SK-N-SH treated with all-trans-retinoic acid at 6 μM for 48 hours (cell line): ENCODE results near the gene RHBDL1.

Source experiments
- ATAC-seq: fragments of 200-7000 bp; cut with Tn5 transposase; 3 replicates; pipeline ENCODE4 v1.9.1; 2020; ENCODE audit warnings: mild to moderate bottlenecking, moderate library complexity
- BACH2 ChIP-seq: fragments of 250-450 bp; sonication (Bioruptor Pico); IDR thresholded peaks from 2 replicates; pipeline ENCODE4 v1.9.0; 2021; ENCODE audit warnings: mild to moderate bottlenecking, borderline replicate concordance
- CSDC2 ChIP-seq: fragments of 250-450 bp; sonication (Bioruptor Pico); IDR thresholded peaks from 2 replicates; pipeline ENCODE4 v1.5.0; 2020; ENCODE audit warnings: mild to moderate bottlenecking, moderate library complexity
- GLIS3 ChIP-seq: fragments of 250-450 bp; sonication (Bioruptor Pico); IDR thresholded peaks from 2 replicates; pipeline ENCODE4 v1.5.0; 2020; ENCODE audit warnings: mild to moderate bottlenecking, moderate library complexity
- ISL1 ChIP-seq: fragments of 250-450 bp; sonication (Bioruptor Pico); IDR thresholded peaks from 2 replicates; pipeline ENCODE4 v2.1.2; 2022; ENCODE audit warnings: mild to moderate bottlenecking, moderate library complexity
- OSR1 ChIP-seq: fragments of 250-450 bp; sonication (Bioruptor Pico); IDR thresholded peaks from 2 replicates; pipeline ENCODE4 v1.8.0; 2022; ENCODE audit warnings: moderate library complexity, mild to moderate bottlenecking, inconsistent platforms
- PPARA ChIP-seq: fragments of 250-450 bp; sonication (Bioruptor Pico); IDR thresholded peaks from 2 replicates; pipeline ENCODE4 v1.5.0; 2020; ENCODE audit warnings: mild to moderate bottlenecking, borderline replicate concordance
- RARB ChIP-seq: fragments of 250-450 bp; sonication (Bioruptor Pico); IDR thresholded peaks from 2 replicates; pipeline ENCODE4 v1.8.0; 2021; ENCODE audit warnings: mild to moderate bottlenecking, moderate library complexity
- SNAI2 ChIP-seq: fragments of 250-450 bp; sonication (Bioruptor Pico); IDR thresholded peaks from 2 replicates; pipeline ENCODE4 v1.5.0; 2020; ENCODE audit warnings: mild to moderate bottlenecking, moderate library complexity
- TCF4 ChIP-seq: fragments of 250-450 bp; sonication (Bioruptor Pico); IDR thresholded peaks from 2 replicates; pipeline ENCODE4 v1.8.0; 2021; ENCODE audit warnings: mild to moderate bottlenecking, moderate library complexity, borderline replicate concordance
- TOX ChIP-seq: fragments of 250-450 bp; sonication (Bioruptor Pico); IDR thresholded peaks from 2 replicates; pipeline ENCODE4 v1.8.0; 2021; ENCODE audit warnings: mild to moderate bottlenecking, moderate library complexity, borderline replicate concordance
- ZC3H10 ChIP-seq: fragments of 250-450 bp; sonication (Bioruptor Pico); IDR thresholded peaks from 2 replicates; pipeline ENCODE4 v1.5.1; 2021; ENCODE audit warnings: mild to moderate bottlenecking, moderate library complexity
- ZFP3 ChIP-seq: fragments of 250-450 bp; sonication (Bioruptor Pico); IDR thresholded peaks from 2 replicates; pipeline ENCODE4 v1.5.0; 2020; ENCODE audit warnings: mild to moderate bottlenecking, moderate library complexity
- ZFP30 ChIP-seq: fragments of 450-650 bp; formaldehyde crosslinking; IDR thresholded peaks from 2 replicates; pipeline ENCODE4 v1.5.0; 2022; ENCODE audit warnings: mild to moderate bottlenecking, moderate library complexity
- ZNF565 ChIP-seq: fragments of 450-650 bp; formaldehyde crosslinking; conservative IDR thresholded peaks from 2 replicates; pipeline ENCODE4 v1.5.0; 2020; ENCODE audit warnings: low read depth, mild to moderate bottlenecking, moderate library complexity
- ZNF70 ChIP-seq: fragments of 450-650 bp; formaldehyde crosslinking; IDR thresholded peaks from 2 replicates; pipeline ENCODE4 v1.5.0; 2020; ENCODE audit warnings: mild to moderate bottlenecking, moderate library complexity
- ZNF8 ChIP-seq: fragments of 450-650 bp; formaldehyde crosslinking; IDR thresholded peaks from 2 replicates; pipeline ENCODE4 v1.5.0; 2020; ENCODE audit warnings: mild to moderate bottlenecking, moderate library complexity
- TF ChIP-seq, protein P1 (sequence below): fragments of 250-450 bp; sonication (Bioruptor Pico); IDR thresholded peaks from 2 replicates; pipeline ENCODE4 v1.5.1; 2021; ENCODE audit warnings: mild to moderate bottlenecking, moderate library complexity
- TF ChIP-seq, protein P2 (sequence below): fragments of 250-450 bp; sonication (Bioruptor Pico); IDR thresholded peaks from 2 replicates; pipeline ENCODE4 v1.8.0; 2020; ENCODE audit warnings: mild to moderate bottlenecking, moderate library complexity, borderline replicate concordance
- TF ChIP-seq, protein P3 (sequence below): fragments of 250-450 bp; sonication (Bioruptor Pico); IDR thresholded peaks from 2 replicates; pipeline ENCODE4 v1.8.0; 2021; ENCODE audit warnings: low read depth, mild to moderate bottlenecking, moderate library complexity, borderline replicate concordance

The RHBDL1 gene

DNA sequence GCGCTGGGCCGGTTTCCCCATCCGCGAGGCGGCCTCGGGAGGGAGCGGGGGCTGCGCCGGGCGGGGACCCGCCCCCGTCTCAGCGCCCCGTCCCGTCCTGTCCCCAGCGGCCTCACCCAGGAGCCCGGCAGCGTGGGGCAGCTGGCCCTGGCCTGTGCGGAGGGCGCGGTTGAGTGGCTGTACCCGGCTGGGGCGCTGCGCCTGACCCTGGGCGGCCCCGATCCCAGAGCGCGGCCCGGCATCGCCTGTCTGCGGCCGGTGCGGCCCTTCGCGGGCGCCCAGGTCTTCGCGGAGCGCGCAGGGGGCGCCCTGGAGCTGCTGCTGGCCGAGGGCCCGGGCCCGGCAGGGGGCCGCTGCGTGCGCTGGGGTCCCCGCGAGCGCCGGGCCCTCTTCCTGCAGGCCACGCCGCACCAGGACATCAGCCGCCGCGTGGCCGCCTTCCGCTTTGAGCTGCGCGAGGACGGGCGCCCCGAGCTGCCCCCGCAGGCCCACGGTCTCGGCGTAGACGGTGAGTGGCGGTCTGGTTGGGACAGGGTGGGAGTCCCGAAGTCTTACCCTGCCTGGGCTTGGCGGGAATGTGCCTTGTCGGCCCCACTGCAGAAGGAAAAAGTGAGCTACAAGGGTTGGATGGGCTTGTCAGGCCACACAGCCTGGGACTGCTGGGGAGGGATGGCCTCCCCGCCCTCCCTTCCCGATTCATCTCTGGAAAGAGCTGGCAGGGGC, 40.2 kb downstream of the RHBDL1 start:
- TF ChIP-seq ISL1 (CRISPR knock-in tag) = no peak
- no peak for TF ChIP-seq PPARA (CRISPR knock-in tag)
- no peak for TF ChIP-seq OSR1
- TF ChIP-seq, protein P1, sequence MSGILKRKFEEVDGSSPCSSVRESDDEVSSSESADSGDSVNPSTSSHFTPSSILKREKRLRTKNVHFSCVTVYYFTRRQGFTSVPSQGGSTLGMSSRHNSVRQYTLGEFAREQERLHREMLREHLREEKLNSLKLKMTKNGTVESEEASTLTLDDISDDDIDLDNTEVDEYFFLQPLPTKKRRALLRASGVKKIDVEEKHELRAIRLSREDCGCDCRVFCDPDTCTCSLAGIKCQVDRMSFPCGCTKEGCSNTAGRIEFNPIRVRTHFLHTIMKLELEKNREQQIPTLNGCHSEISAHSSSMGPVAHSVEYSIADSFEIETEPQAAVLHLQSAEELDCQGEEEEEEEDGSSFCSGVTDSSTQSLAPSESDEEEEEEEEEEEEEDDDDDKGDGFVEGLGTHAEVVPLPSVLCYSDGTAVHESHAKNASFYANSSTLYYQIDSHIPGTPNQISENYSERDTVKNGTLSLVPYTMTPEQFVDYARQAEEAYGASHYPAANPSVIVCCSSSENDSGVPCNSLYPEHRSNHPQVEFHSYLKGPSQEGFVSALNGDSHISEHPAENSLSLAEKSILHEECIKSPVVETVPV (CRISPR knock-in tag) = no peak
- TF ChIP-seq, protein P2, sequence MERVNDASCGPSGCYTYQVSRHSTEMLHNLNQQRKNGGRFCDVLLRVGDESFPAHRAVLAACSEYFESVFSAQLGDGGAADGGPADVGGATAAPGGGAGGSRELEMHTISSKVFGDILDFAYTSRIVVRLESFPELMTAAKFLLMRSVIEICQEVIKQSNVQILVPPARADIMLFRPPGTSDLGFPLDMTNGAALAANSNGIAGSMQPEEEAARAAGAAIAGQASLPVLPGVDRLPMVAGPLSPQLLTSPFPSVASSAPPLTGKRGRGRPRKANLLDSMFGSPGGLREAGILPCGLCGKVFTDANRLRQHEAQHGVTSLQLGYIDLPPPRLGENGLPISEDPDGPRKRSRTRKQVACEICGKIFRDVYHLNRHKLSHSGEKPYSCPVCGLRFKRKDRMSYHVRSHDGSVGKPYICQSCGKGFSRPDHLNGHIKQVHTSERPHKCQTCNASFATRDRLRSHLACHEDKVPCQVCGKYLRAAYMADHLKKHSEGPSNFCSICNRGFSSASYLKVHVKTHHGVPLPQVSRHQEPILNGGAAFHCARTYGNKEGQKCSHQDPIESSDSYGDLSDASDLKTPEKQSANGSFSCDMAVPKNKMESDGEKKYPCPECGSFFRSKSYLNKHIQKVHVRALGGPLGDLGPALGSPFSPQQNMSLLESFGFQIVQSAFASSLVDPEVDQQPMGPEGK = no peak
- TF ChIP-seq ZC3H10 = no peak
- no peak for TF ChIP-seq CSDC2 (CRISPR knock-in tag)
- no peak for TF ChIP-seq ZNF70 (CRISPR knock-in tag)
- TF ChIP-seq BACH2 (CRISPR knock-in tag) = no peak
- TF ChIP-seq ZNF8 (CRISPR knock-in tag) = no peak
- no peak for TF ChIP-seq ZFP30 (CRISPR knock-in tag)
- TF ChIP-seq ZNF565 (CRISPR knock-in tag) = no peak
- TF ChIP-seq SNAI2 = no peak
- no peak for TF ChIP-seq GLIS3 (CRISPR knock-in tag)
- ATAC-seq = peak; percentile 1

DNA sequence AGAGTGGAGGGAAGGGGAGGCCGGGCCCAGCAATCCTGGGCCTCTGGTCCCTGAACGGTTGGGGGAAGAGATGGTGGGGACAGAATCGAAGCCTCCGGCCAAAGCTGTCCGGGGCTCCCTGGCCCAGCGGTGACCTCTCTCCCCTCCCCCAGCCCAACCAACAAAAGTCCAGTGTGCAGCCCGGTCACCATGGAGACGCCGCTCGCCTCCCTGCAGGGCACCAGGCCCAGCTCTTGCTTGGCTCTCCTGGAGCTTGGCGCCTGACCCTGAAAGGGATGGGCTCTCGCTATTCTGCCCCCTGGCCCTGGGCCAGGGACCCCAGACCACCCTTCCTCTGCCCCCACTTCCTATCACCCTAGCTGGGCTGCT, 40.7 kb downstream of the RHBDL1 start:
- TF ChIP-seq ZNF70 (CRISPR knock-in tag) = no peak
- no peak for TF ChIP-seq TCF4 (CRISPR knock-in tag)
- TF ChIP-seq, protein P3, sequence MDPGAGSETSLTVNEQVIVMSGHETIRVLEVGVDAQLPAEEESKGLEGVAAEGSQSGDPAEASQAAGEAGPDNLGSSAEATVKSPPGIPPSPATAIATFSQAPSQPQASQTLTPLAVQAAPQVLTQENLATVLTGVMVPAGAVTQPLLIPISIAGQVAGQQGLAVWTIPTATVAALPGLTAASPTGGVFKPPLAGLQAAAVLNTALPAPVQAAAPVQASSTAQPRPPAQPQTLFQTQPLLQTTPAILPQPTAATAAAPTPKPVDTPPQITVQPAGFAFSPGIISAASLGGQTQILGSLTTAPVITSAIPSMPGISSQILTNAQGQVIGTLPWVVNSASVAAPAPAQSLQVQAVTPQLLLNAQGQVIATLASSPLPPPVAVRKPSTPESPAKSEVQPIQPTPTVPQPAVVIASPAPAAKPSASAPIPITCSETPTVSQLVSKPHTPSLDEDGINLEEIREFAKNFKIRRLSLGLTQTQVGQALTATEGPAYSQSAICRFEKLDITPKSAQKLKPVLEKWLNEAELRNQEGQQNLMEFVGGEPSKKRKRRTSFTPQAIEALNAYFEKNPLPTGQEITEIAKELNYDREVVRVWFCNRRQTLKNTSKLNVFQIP (CRISPR knock-in tag) = no peak
- TF ChIP-seq TOX (CRISPR knock-in tag) = no peak
- TF ChIP-seq, protein P2 = no peak
- peak; percentile 3; the same call in 2 of the 3 replicates for ATAC-seq

DNA sequence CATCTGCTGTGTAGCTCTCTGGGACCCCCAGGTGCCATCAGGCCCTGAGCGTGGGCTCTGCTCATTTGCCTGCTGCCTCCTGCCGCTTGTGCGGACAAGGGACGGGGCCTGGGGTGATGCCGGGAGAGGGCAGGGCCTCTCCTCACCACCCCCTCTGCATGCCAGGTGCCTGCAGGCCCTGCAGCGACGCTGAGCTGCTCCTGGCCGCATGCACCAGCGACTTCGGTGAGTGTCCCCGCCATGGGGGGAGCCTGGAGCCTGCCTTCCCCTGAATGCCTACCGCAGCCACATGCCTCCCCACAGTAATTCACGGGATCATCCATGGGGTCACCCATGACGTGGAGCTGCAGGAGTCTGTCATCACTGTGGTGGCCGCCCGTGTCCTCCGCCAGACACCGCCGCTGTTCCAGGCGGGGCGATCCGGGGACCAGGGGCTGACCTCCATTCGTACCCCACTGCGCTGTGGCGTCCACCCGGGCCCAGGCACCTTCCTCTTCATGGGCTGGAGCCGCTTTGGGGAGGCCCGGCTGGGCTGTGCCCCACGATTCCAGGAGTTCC, 41.4 kb downstream of the RHBDL1 start:
- TF ChIP-seq GLIS3 (CRISPR knock-in tag) (no peak), RARB (CRISPR knock-in tag) (no peak), PPARA (CRISPR knock-in tag) (no peak), TOX (CRISPR knock-in tag) (no peak), ZFP3 (CRISPR knock-in tag) (no peak), CSDC2 (CRISPR knock-in tag) (no peak), SNAI2 (no peak), ZNF8 (CRISPR knock-in tag) (no peak), TCF4 (CRISPR knock-in tag) (no peak), OSR1 (no peak), BACH2 (CRISPR knock-in tag) (no peak)
- TF ChIP-seq, protein P2 = no peak
- TF ChIP-seq, protein P1 (CRISPR knock-in tag) = no peak
- no peak for ATAC-seq
